OCI-LY7 (cell line): Measurements from ENCODE around the gene ATP6V1B1.

Experiments
- CTCF ChIP-seq: fragments of 200-600 bp; sonication (generic); conservative IDR thresholded peaks from 2 replicates; pipeline ENCODE4 v1.5.1; 2014; ENCODE audit warnings: mild to moderate bottlenecking, antibody characterized with exemption, low read length, moderate library complexity, mixed read lengths
- EZH2phosphoT487 ChIP-seq: fragments of 200-600 bp; sonication (generic); IDR thresholded peaks from 2 replicates; pipeline ENCODE4 v1.6.1; 2018; ENCODE audit warnings: low read depth, borderline replicate concordance, mild to moderate bottlenecking, mixed run types, antibody characterized with exemption, low read length, moderate library complexity, mixed read lengths

GRCh38 chr2:70959851-70960832 lies 24.4 kb downstream of the ATP6V1B1 start:
- TF ChIP-seq EZH2phosphoT487 (no peak), CTCF (peak; percentile 68)
